ENCODE results near the gene SDHA. TPM values are rescaled to one million over a fixed set of nuclear protein-coding genes. Genes with fewer than 3 reads are reported as not detected.

The SDHA gene
- total and polyA plus RNA-seq, 2 of the 13 experiments (the other 11 are each of a cell fraction or from before 2014, with no cell fraction given), result 185 to 240 TPM

GRCh38 chr5:188488-189481 lies 29.3 kb upstream of the SDHA start (continued):
- TF ChIP-seq ZNF280B (CRISPR knock-in tag; IDR thresholded peaks at IDR 0.05; ENCODE audit: borderline replicate concordance) (no peak), ZNF891 (CRISPR knock-in tag; IDR thresholded peaks at IDR 0.05) (peak; percentile 26; the same call in 1 of the 2 replicates), ZNF768 (CRISPR knock-in tag; IDR thresholded peaks at IDR 0.05) (no peak), ZBTB4 (CRISPR knock-in tag; IDR thresholded peaks at IDR 0.05; ENCODE audit: borderline replicate concordance) (no peak), ZNF136 (CRISPR knock-in tag; IDR thresholded peaks at IDR 0.05; ENCODE audit: low read depth) (no peak), CREB1 (IDR thresholded peaks at IDR 0.05) (no peak), CREB1 (CRISPR knock-in tag; IDR thresholded peaks at IDR 0.05) (no peak), ZSCAN25 (CRISPR knock-in tag; IDR thresholded peaks at IDR 0.05) (no peak), IKZF5 (CRISPR knock-in tag; IDR thresholded peaks at IDR 0.05) (no peak), RARA (CRISPR knock-in tag; IDR thresholded peaks at IDR 0.05) (no peak), HNF4A (CRISPR knock-in tag; IDR thresholded peaks at IDR 0.05) (peak; percentile 34), ARNT (IDR thresholded peaks at IDR 0.05) (no peak), ZNF282 (IDR thresholded peaks at IDR 0.05; ENCODE audit: partially characterized antibody) (no peak), ZNF468 (CRISPR knock-in tag; IDR thresholded peaks at IDR 0.05) (no peak), PREB (CRISPR knock-in tag; IDR thresholded peaks at IDR 0.05) (no peak), SYNCRIP (IDR thresholded peaks at IDR 0.05; ENCODE audit: insufficient read depth, low read depth, low read length) (no peak), ZBED4 (CRISPR knock-in tag; IDR thresholded peaks at IDR 0.05; ENCODE audit: borderline replicate concordance) (no peak)
